Measurements from ENCODE around the gene STRN3.
"Not testable (repeated sequence)": the region's sequence is repeated elsewhere in the genome, so short reads cannot be mapped to it uniquely, and the experiment has no call there.

The STRN3 gene

GRCh38 chr14:30903285-30904124 lies 122.7 kb downstream of the STRN3 start:
- Histone ChIP-seq H3K4me3 (ENCODE audit: low read length) (no peak overlapping the region), H3K27me3 (ENCODE audit: insufficient read depth, low read length) (no peaks in the 10 kb centered on the region), H3K36me3 (ENCODE audit: insufficient read depth, low read length) (peaks cover 86% of the 10 kb centered on the region), H3K9me3 (ENCODE audit: insufficient read depth, low read depth, low read length) (no peaks in the 10 kb centered on the region), H3K4me1 (ENCODE audit: insufficient read depth, low read length) (no peaks in the 10 kb centered on the region), H3K27ac (ENCODE audit: low read depth, low read length) (no peak overlapping the region), H3K9ac (ENCODE audit: low read depth, low read length) (no peak overlapping the region)
- WGBS, result 89% methylated on average over 1 of the region's 2 CpGs

- not testable (repeated sequence) for H3K4me3 ChIP-seq (ENCODE audit: low read length); H3K27me3 ChIP-seq (ENCODE audit: insufficient read depth, low read length); H3K9ac ChIP-seq (ENCODE audit: low read depth, low read length); H3K4me1 ChIP-seq (ENCODE audit: insufficient read depth, low read length); H3K27ac ChIP-seq (ENCODE audit: low read depth, low read length); H3K9me3 ChIP-seq (ENCODE audit: insufficient read depth, low read depth, low read length)
- peaks cover 70% of the 10 kb centered on the region for H3K36me3 ChIP-seq (ENCODE audit: insufficient read depth, low read length)
- WGBS, result 67% methylated on average over 3 of the region's 3 CpGs
These were observed 129.1 kb downstream of the STRN3 start for GRCh38 chr14:30897121-30897520.

GRCh38 chr14:30896435-30896834 lies 129.7 kb downstream of the STRN3 start:
- H3K4me1 ChIP-seq (ENCODE audit: insufficient read depth, low read length), result no peaks in the 10 kb centered on the region
- H3K9ac ChIP-seq (ENCODE audit: low read depth, low read length), result no peak overlapping the region
- H3K27ac ChIP-seq (ENCODE audit: low read depth, low read length), result no peak overlapping the region
- H3K9me3 ChIP-seq (ENCODE audit: insufficient read depth, low read depth, low read length), result no peaks in the 10 kb centered on the region
- H3K36me3 ChIP-seq (ENCODE audit: insufficient read depth, low read length), result peaks cover 65% of the 10 kb centered on the region
- H3K4me3 ChIP-seq (ENCODE audit: low read length), result no peak overlapping the region
- no peaks in the 10 kb centered on the region for H3K27me3 ChIP-seq (ENCODE audit: insufficient read depth, low read length)

- H3K9ac ChIP-seq (ENCODE audit: low read depth, low read length), result no peak overlapping the region
- WGBS, result 96% methylated on average over 3 of the region's 4 CpGs
- H3K4me3 ChIP-seq (ENCODE audit: low read length), result no peak overlapping the region
- H3K4me1 ChIP-seq (ENCODE audit: insufficient read depth, low read length), result no peaks in the 10 kb centered on the region
- peaks cover 56% of the 10 kb centered on the region for H3K36me3 ChIP-seq (ENCODE audit: insufficient read depth, low read length)
- H3K9me3 ChIP-seq (ENCODE audit: insufficient read depth, low read depth, low read length), result no peaks in the 10 kb centered on the region
- no peak overlapping the region for H3K27ac ChIP-seq (ENCODE audit: low read depth, low read length)
- no peaks in the 10 kb centered on the region for H3K27me3 ChIP-seq (ENCODE audit: insufficient read depth, low read length)
These were observed 131.2 kb downstream of the STRN3 start for GRCh38 chr14:30894923-30895515.

GRCh38 chr14:30893819-30894218 lies 132.4 kb downstream of the STRN3 start:
- H3K27me3 ChIP-seq (ENCODE audit: insufficient read depth, low read length), result no peaks in the 10 kb centered on the region
- 100% methylated on average over 2 of the region's 2 CpGs for WGBS

GRCh38 chr14:30889244-30889594 lies 137.0 kb downstream of the STRN3 start:
- Histone ChIP-seq H3K9ac (ENCODE audit: low read depth, low read length) (no peak overlapping the region), H3K4me1 (ENCODE audit: insufficient read depth, low read length) (no peaks in the 10 kb centered on the region), H3K27me3 (ENCODE audit: insufficient read depth, low read length) (no peaks in the 10 kb centered on the region), H3K27ac (ENCODE audit: low read depth, low read length) (no peak overlapping the region), H3K9me3 (ENCODE audit: insufficient read depth, low read depth, low read length) (no peaks in the 10 kb centered on the region), H3K36me3 (ENCODE audit: insufficient read depth, low read length) (peaks cover 10% of the 10 kb centered on the region), H3K4me3 (ENCODE audit: low read length) (no peak overlapping the region)
- WGBS, result 66% methylated on average over 3 of the region's 4 CpGs

More at GRCh38 chr14:30893819-30894218, 132.4 kb downstream of the STRN3 start:
- H3K9ac ChIP-seq (ENCODE audit: low read depth, low read length), result no peak overlapping the region
- no peaks in the 10 kb centered on the region for H3K9me3 ChIP-seq (ENCODE audit: insufficient read depth, low read depth, low read length)
- no peaks in the 10 kb centered on the region for H3K4me1 ChIP-seq (ENCODE audit: insufficient read depth, low read length)
- no peak overlapping the region for H3K27ac ChIP-seq (ENCODE audit: low read depth, low read length)
- peaks cover 47% of the 10 kb centered on the region for H3K36me3 ChIP-seq (ENCODE audit: insufficient read depth, low read length)
- H3K4me3 ChIP-seq (ENCODE audit: low read length), result no peak overlapping the region

GRCh38 chr14:30888480-30889243 lies 137.5 kb downstream of the STRN3 start:
- Histone ChIP-seq H3K4me3 (ENCODE audit: low read length) (no peak overlapping the region), H3K36me3 (ENCODE audit: insufficient read depth, low read length) (peaks cover 4% of the 10 kb centered on the region), H3K9me3 (ENCODE audit: insufficient read depth, low read depth, low read length) (no peaks in the 10 kb centered on the region)

GRCh38 chr14:30885840-30886740 lies 140.1 kb downstream of the STRN3 start:
- Histone ChIP-seq H3K9ac (ENCODE audit: low read depth, low read length) (no peak overlapping the region), H3K4me1 (ENCODE audit: insufficient read depth, low read length) (no peaks in the 10 kb centered on the region), H3K27me3 (ENCODE audit: insufficient read depth, low read length) (no peaks in the 10 kb centered on the region), H3K27ac (ENCODE audit: low read depth, low read length) (no peak overlapping the region), H3K4me3 (ENCODE audit: low read length) (no peak overlapping the region), H3K9me3 (ENCODE audit: insufficient read depth, low read depth, low read length) (no peaks in the 10 kb centered on the region), H3K36me3 (ENCODE audit: insufficient read depth, low read length) (0 out of 2 replicates have a peak, but pooled peaks cover 3% of the 10 kb centered on the region)
- 94% methylated on average over 6 of the region's 7 CpGs for WGBS

More at GRCh38 chr14:30888480-30889243, 137.5 kb downstream of the STRN3 start:
- 93% methylated on average over 5 of the region's 5 CpGs for WGBS
- no peak overlapping the region for H3K27ac ChIP-seq (ENCODE audit: low read depth, low read length)
- no peaks in the 10 kb centered on the region for H3K4me1 ChIP-seq (ENCODE audit: insufficient read depth, low read length)
- no peaks in the 10 kb centered on the region for H3K27me3 ChIP-seq (ENCODE audit: insufficient read depth, low read length)
- no peak overlapping the region for H3K9ac ChIP-seq (ENCODE audit: low read depth, low read length)

- no peak overlapping the region for H3K27ac ChIP-seq (ENCODE audit: low read depth, low read length)
These were observed 141.3 kb downstream of the STRN3 start for GRCh38 chr14:30884901-30885300.

GRCh38 chr14:30883508-30884294 lies 142.5 kb downstream of the STRN3 start:
- Histone ChIP-seq H3K4me3 (ENCODE audit: low read length) (no peak overlapping the region), H3K36me3 (ENCODE audit: insufficient read depth, low read length) (0 out of 2 replicates have a peak, but pooled peaks cover 5% of the 10 kb centered on the region), H3K4me1 (ENCODE audit: insufficient read depth, low read length) (no peaks in the 10 kb centered on the region), H3K27me3 (ENCODE audit: insufficient read depth, low read length) (no peaks in the 10 kb centered on the region), H3K9ac (ENCODE audit: low read depth, low read length) (no peak overlapping the region), H3K27ac (ENCODE audit: low read depth, low read length) (no peak overlapping the region), H3K9me3 (ENCODE audit: insufficient read depth, low read depth, low read length) (no peaks in the 10 kb centered on the region)
- WGBS, result 94% methylated on average over 5 of the region's 6 CpGs

More at GRCh38 chr14:30884901-30885300, 141.3 kb downstream of the STRN3 start:
- Histone ChIP-seq H3K4me3 (ENCODE audit: low read length) (no peak overlapping the region), H3K36me3 (ENCODE audit: insufficient read depth, low read length) (0 out of 2 replicates have a peak, but pooled peaks cover 5% of the 10 kb centered on the region), H3K27me3 (ENCODE audit: insufficient read depth, low read length) (no peaks in the 10 kb centered on the region), H3K9me3 (ENCODE audit: insufficient read depth, low read depth, low read length) (no peaks in the 10 kb centered on the region), H3K9ac (ENCODE audit: low read depth, low read length) (no peak overlapping the region), H3K4me1 (ENCODE audit: insufficient read depth, low read length) (no peaks in the 10 kb centered on the region)
- WGBS, result 77% methylated on average over 2 of the region's 3 CpGs
